Measurements from ENCODE around the gene KCNK2. TPM values are rescaled to one million over a fixed set of nuclear protein-coding genes. Genes with fewer than 3 reads are reported as not detected.

KCNK2 gene
- total RNA-seq, 1 experiment from 2014 or later = 0.44 TPM

DNA sequence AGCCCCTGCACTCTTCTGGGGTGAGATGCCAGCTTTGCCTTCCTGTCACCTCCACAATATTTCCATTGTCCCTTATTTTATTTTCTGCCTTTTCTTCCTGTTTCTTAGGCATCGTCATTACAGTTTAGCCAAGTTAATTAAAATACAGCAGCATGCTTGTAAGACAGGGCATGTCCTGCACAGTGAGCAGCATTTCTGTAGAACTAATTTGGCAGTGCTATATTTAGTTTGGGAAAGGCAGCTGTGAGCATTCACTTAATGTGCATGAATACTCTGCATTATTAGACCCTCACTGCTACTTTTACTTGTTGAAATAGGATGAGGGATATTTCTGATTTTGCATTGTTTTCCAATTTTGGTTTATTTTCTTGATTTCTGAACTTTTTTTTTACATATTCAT is 133.3 kb downstream of the KCNK2 start:
- H2AK5ac ChIP-seq (ENCODE audit: insufficient read length, low read length) = no peak overlapping the region
- H3K27me3 ChIP-seq (ENCODE audit: insufficient read depth, low read length) = no peaks in the 10 kb centered on the region
- no peaks in the 10 kb centered on the region for H3K79me1 ChIP-seq (ENCODE audit: insufficient read depth, low read depth, low read length, poor library complexity, severe bottlenecking)
- H3K23me2 ChIP-seq (ENCODE audit: insufficient read length, low read depth, low read length, poor library complexity, severe bottlenecking) = no peaks in the 10 kb centered on the region
- no CpG with 5 or more reads among the region's 1 CpG for WGBS (ENCODE audit: extremely low coverage, insufficient read length, low lambda C conversion rate)
- H4K5ac ChIP-seq (ENCODE audit: insufficient read length, low read depth, low read length) = no peak overlapping the region
- H2BK15ac ChIP-seq (ENCODE audit: low read depth, low read length) = no peak overlapping the region
- DNase-seq = no peak
- H3K56ac ChIP-seq (ENCODE audit: insufficient read length, low read depth, low read length) = no peak overlapping the region
- H2BK5ac ChIP-seq (ENCODE audit: insufficient read length, low read length) = no peak overlapping the region
- H3K36me3 Mint-ChIP-seq (ENCODE audit: insufficient read depth in 1 of 3, low read depth in 3 of 3) = no peaks in the 10 kb centered on the region
- no peaks in the 10 kb centered on the region for H3K9me3 Mint-ChIP-seq
- H2BK20ac ChIP-seq (ENCODE audit: low read depth, low read length, poor library complexity, severe bottlenecking) = no peak overlapping the region
- H3K4ac ChIP-seq (ENCODE audit: low read depth, low read length) = no peak overlapping the region
- no peak overlapping the region for H3K27ac ChIP-seq (ENCODE audit: insufficient read length, low read depth, low read length)
- H3K4me1 ChIP-seq (ENCODE audit: insufficient read depth, low read length) = peaks cover 2% of the 10 kb centered on the region; the same call in 1 of the 2 replicates
- no peaks in the 10 kb centered on the region for H4K20me1 ChIP-seq (ENCODE audit: control insufficient read depth, insufficient read depth, insufficient read length)
- H3T11ph ChIP-seq (ENCODE audit: low read length) = no peak overlapping the region
- no peak overlapping the region; a peak in 1 of 7 replicates for H3K27ac Mint-ChIP-seq
- no peak overlapping the region for H4K91ac ChIP-seq (ENCODE audit: insufficient read length, low read depth, low read length)
- no peak overlapping the region for H3K4me2 ChIP-seq (ENCODE audit: insufficient read depth, insufficient read length, low read length)
- H2BK12ac ChIP-seq (ENCODE audit: insufficient read length, low read depth, low read length) = no peak overlapping the region
- H2BK120ac ChIP-seq (ENCODE audit: low read depth, low read length, poor library complexity, severe bottlenecking) = no peak overlapping the region
- H3K14ac ChIP-seq (ENCODE audit: insufficient read depth, low read length) = no peak overlapping the region
- no peak overlapping the region for H3K9ac ChIP-seq (ENCODE audit: extremely low read depth, insufficient read length, low read length)
- no peaks in the 10 kb centered on the region for H3K79me2 ChIP-seq (ENCODE audit: insufficient read depth, low read length)
- H3K4me3 Mint-ChIP-seq = no peak overlapping the region
- TF ChIP-seq, protein P1, sequence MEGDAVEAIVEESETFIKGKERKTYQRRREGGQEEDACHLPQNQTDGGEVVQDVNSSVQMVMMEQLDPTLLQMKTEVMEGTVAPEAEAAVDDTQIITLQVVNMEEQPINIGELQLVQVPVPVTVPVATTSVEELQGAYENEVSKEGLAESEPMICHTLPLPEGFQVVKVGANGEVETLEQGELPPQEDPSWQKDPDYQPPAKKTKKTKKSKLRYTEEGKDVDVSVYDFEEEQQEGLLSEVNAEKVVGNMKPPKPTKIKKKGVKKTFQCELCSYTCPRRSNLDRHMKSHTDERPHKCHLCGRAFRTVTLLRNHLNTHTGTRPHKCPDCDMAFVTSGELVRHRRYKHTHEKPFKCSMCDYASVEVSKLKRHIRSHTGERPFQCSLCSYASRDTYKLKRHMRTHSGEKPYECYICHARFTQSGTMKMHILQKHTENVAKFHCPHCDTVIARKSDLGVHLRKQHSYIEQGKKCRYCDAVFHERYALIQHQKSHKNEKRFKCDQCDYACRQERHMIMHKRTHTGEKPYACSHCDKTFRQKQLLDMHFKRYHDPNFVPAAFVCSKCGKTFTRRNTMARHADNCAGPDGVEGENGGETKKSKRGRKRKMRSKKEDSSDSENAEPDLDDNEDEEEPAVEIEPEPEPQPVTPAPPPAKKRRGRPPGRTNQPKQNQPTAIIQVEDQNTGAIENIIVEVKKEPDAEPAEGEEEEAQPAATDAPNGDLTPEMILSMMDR (conservative IDR thresholded peaks at IDR 0.05) = no peak
- no peaks in the 10 kb centered on the region for H3K9me3 ChIP-seq (ENCODE audit: control insufficient read depth, low read depth, low read length)
- H3K27me3 Mint-ChIP-seq (ENCODE audit: low read depth) = no peaks in the 10 kb centered on the region; the same call in 1 of the 2 replicates
- no peak overlapping the region for H2AFZ ChIP-seq (ENCODE audit: low read length)
- H3K4me1 Mint-ChIP-seq = peaks cover 12 to 14% of the 10 kb centered on the region in 2 experiments
- no peak overlapping the region for H3K23ac ChIP-seq (ENCODE audit: insufficient read length, low read depth, low read length)
- no peak overlapping the region for H3K18ac ChIP-seq (ENCODE audit: insufficient read length, low read depth, low read length)
- no peak overlapping the region for H4K8ac ChIP-seq (replicated peaks; ENCODE audit: insufficient read length, low read depth, low read length)
